NT2/D1 (cell line): ENCODE results near the gene PDE11A.

ENCODE experiments used
- SUZ12 ChIP-seq: IDR thresholded peaks from 2 replicates; pipeline ENCODE4 v1.6.1; 2011; ENCODE audit not compliant: insufficient read length, insufficient read depth; ENCODE audit errors: extremely low read depth
- YY1 ChIP-seq: IDR thresholded peaks from 2 replicates; pipeline ENCODE4 v1.6.1; 2011; ENCODE audit not compliant: insufficient read length, insufficient read depth
- ZNF274 ChIP-seq: IDR thresholded peaks from 2 replicates; pipeline ENCODE4 v1.6.1; 2011; ENCODE audit warnings: mild to moderate bottlenecking, low read depth, low read length

DNA sequence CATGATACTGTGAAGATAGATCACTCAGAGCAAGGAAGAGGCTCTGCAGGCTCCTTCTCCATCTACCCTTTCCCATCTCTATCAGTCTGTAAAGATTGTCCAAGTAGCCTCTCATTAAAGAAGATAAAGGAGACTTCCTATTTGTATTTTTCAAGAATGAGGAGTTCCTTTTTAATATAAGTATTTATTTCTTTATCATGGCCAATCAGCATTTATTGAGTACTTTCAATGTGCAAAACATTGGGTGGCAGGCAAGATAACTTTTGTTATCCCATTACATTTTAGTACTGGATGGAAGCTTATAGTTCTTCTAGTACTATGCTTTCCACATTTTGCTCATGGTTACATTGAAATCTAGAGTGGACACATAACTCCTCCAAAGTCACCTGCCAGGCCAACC, 3.6 kb upstream of the PDE11A start:
- TF ChIP-seq YY1: no peak
- TF ChIP-seq ZNF274: no peak
- no peak for TF ChIP-seq SUZ12
